Naive thymus-derived CD4-positive, alpha-beta T cell (primary cell): ENCODE measurements around the gene CRTC3. TPM values are rescaled to one million over a fixed set of nuclear protein-coding genes. Genes with fewer than 3 reads are reported as not detected.
"Not testable (repeated sequence)": the region's sequence is repeated elsewhere in the genome, so short reads cannot be mapped to it uniquely, and the experiment has no call there.

ENCODE experiments used
- ATAC-seq: fragments of 150-1000 bp; cut with Tn5 transposase; 2 replicates; pipeline ENCODE4 v1.10.0; 2021; ENCODE audit warnings: mild to moderate bottlenecking, moderate library complexity
- CTCF ChIA-PET: fragments of 350-600 bp; sonication (Branson Sonifier 250); formaldehyde crosslinking; loops from one replicate; lab custom pipeline; 2021; ENCODE audit warnings: antibody characterized with exemption; lab: Charles Lee
- POLR2A ChIA-PET: fragments of 350-600 bp; sonication (Branson Sonifier 250); formaldehyde crosslinking; loops from one replicate; lab custom pipeline; 2021; ENCODE audit warnings: antibody characterized with exemption, inconsistent platforms; lab: Charles Lee
- DNase-seq, 9 donors: peaks; one replicate each; pipeline versions ENCODE4 v3.0.0 to v3.0.0-alpha.2; 2020 to 2022; ENCODE audit warnings: mixed read lengths in 1 of 9
- H3K27ac ChIP-seq: one replicate; pipeline ENCODE4 v1.7.0; 2013; ENCODE audit warnings: mild to moderate bottlenecking, low read depth, low read length, moderate library complexity
- H3K27me3 ChIP-seq, 2 donors: one replicate each; pipeline ENCODE4 v1.7.0; 2013; ENCODE audit warnings: low read length in 2 of 2, mild to moderate bottlenecking in 2 of 2, moderate library complexity in 2 of 2; ENCODE audit not compliant: control insufficient read depth in 2 of 2, insufficient read depth in 2 of 2
- H3K36me3 ChIP-seq, 3 experiments: 1 replicate in 2 of 3; 2 replicates in 1 of 3; pipeline ENCODE4 v1.7.0; 2013; ENCODE audit warnings: low read length in 3 of 3, mild to moderate bottlenecking in 3 of 3, moderate library complexity in 1 of 3; ENCODE audit not compliant: insufficient read depth in 3 of 3, control insufficient read depth in 2 of 3
- H3K4me1 ChIP-seq, 2 donors: one replicate each; pipeline ENCODE4 v1.7.0; 2013; ENCODE audit warnings: low read length in 2 of 2, mild to moderate bottlenecking in 2 of 2, moderate library complexity in 1 of 2; ENCODE audit not compliant: control insufficient read depth in 2 of 2, insufficient read depth in 2 of 2
- H3K4me3 ChIP-seq: 2 replicates; pipeline ENCODE4 v1.7.0; 2013; ENCODE audit warnings: mild to moderate bottlenecking, low read length
- H3K9me3 ChIP-seq, 3 experiments: 1 replicate in 2 of 3; 2 replicates in 1 of 3; pipeline ENCODE4 v1.7.0; 2013; ENCODE audit warnings: low read length in 3 of 3; ENCODE audit not compliant: control insufficient read depth in 2 of 3
- H3K27ac Mint-ChIP-seq, 9 donors: one replicate each; pipeline ENCODE4 v1.8.0; 2020 to 2022; ENCODE audit warnings: mixed read lengths in 9 of 9, mild to moderate bottlenecking in 8 of 9, moderate library complexity in 5 of 9, inconsistent platforms in 2 of 9
- H3K27me3 Mint-ChIP-seq, 5 donors: one replicate each; pipeline ENCODE4 v1.8.0; 2021 to 2022; ENCODE audit warnings: mixed read lengths in 5 of 5, mild to moderate bottlenecking in 1 of 5
- H3K36me3 Mint-ChIP-seq, 5 donors: one replicate each; pipeline ENCODE4 v1.8.0; 2020 to 2022; ENCODE audit warnings: mixed read lengths in 5 of 5, mild to moderate bottlenecking in 3 of 5, inconsistent platforms in 1 of 5
- H3K4me1 Mint-ChIP-seq, 7 donors: one replicate each; pipeline ENCODE4 v1.8.0; 2020 to 2022; ENCODE audit warnings: mixed read lengths in 7 of 7, mild to moderate bottlenecking in 3 of 7, inconsistent platforms in 1 of 7
- H3K4me3 Mint-ChIP-seq, 10 donors: one replicate each; pipeline ENCODE4 v1.8.0; 2020 to 2022; ENCODE audit warnings: mild to moderate bottlenecking in 10 of 10, mixed read lengths in 10 of 10, moderate library complexity in 6 of 10, inconsistent platforms in 2 of 10
- H3K9me3 Mint-ChIP-seq, 11 donors: one replicate each; pipeline ENCODE4 v1.8.0; 2020 to 2022; ENCODE audit warnings: mixed read lengths in 11 of 11, mild to moderate bottlenecking in 4 of 11, inconsistent platforms in 1 of 11, moderate library complexity in 1 of 11
- intact Hi-C, 2 donors: fragments of 100-400 bp; cut with micrococcal nuclease; formaldehyde crosslinking; loops; one replicate each; pipeline ENCODE4 v1.15.1; 2023
- polyA plus RNA-seq, 2 donors: library from polyadenylated mRNA; unstranded; fragments of 300-500 nt; fragmentation: Illumina TruSeq; gene quantifications; one replicate each; pipeline ENCODE4 v1.2.3, GENCODE V29; 2021
- total RNA-seq, 6 experiments: library from RNA in 5 of 6; stranded (reverse) in 5 of 6; gene quantifications; 1 replicate in 5 of 6; 2 replicates in 1 of 6; pipeline ENCODE4 v1.2.3 and lab custom pipeline; 2021 to 2026

Gene CRTC3
- total and polyA plus RNA-seq, 7 experiments from 2014 or later, result 40.5 to 132 (median 106) TPM

- Mint-ChIP-seq H3K27ac (peak overlapping the region in 4 of 9 donors; percentile 41 to 92 (median 69)), H3K36me3 (peaks cover 0 to 21% (median 0%) of the 10 kb centered on the region in 5 donors), H3K27me3 (peaks cover 0 to 18% (median 12%) of the 10 kb centered on the region in 5 donors), H3K4me1 (peaks cover 44 to 79% (median 69%) of the 10 kb centered on the region in 7 donors), H3K4me3 (peak overlapping the region; percentile 74 to 90 (median 82))
- H3K9me3 ChIP-seq, H3K36me3 ChIP-seq, H3K27me3 ChIP-seq, H3K9me3 Mint-ChIP-seq, DNase-seq, ATAC-seq, H3K27ac ChIP-seq, H3K4me3 ChIP-seq, CTCF ChIA-PET: not testable (repeated sequence)
- POLR2A ChIA-PET, result interaction anchor here (0.7 to 2.5 kb wide), 5 partner anchors 13 to 153 kb away, joined by 3 to 8 read pairs (median 3); partner anchors contain the start of gene BLM
- intact Hi-C loops, result loop anchor here in 1 of 2 donors (5.0 kb wide), 1 partner anchor 153 kb away; no protein-coding TSS in a partner anchor
- peaks cover 24 to 36% of the 10 kb centered on the region in 2 donors for H3K4me1 ChIP-seq
These were observed 134.3 kb downstream of the CRTC3 start for GRCh38 chr15:90664081-90664461.

GRCh38 chr15:90664650-90665287 lies 135.0 kb downstream of the CRTC3 start:
- Histone ChIP-seq H3K4me1 (peaks cover 24 to 29% of the 10 kb centered on the region in 2 donors), H3K9me3 (no peaks in the 10 kb centered on the region), H3K27ac (peak overlapping the region; percentile 15), H3K36me3 (no peaks in the 10 kb centered on the region), H3K27me3 (no peaks in the 10 kb centered on the region), H3K4me3 (peak overlapping the region; percentile 58)
- Mint-ChIP-seq H3K4me1 (peaks cover 37 to 72% (median 62%) of the 10 kb centered on the region in 7 donors), H3K27ac (peak overlapping the region in 8 of 9 donors; percentile 41 to 92 (median 76)), H3K27me3 (peaks cover 0 to 13% (median 11%) of the 10 kb centered on the region in 5 donors), H3K9me3 (peaks cover 0 to 2% (median 0%) of the 10 kb centered on the region in 11 donors), H3K4me3 (peak overlapping the region; percentile 74 to 90 (median 82)), H3K36me3 (peaks cover 0 to 20% (median 0%) of the 10 kb centered on the region in 5 donors)
- DNase-seq (no peak), ATAC-seq (peak; percentile 15)
- POLR2A ChIA-PET, result interaction anchor here (0.8 to 2.5 kb wide), 5 partner anchors 12 to 267 kb away, joined by 3 to 8 read pairs (median 3); partner anchors contain the start of gene BLM
- intact Hi-C loops, result loop anchor here (1.0 to 5.0 kb wide), 2 partner anchors 14 to 153 kb away; no protein-coding TSS in a partner anchor
- CTCF ChIA-PET, result interaction anchor here (0.6 kb wide), 1 partner anchor 8 kb away, joined by 3 read pairs; no protein-coding TSS in a partner anchor

GRCh38 chr15:90665288-90666134 lies 135.8 kb downstream of the CRTC3 start:
- CTCF ChIA-PET, result no interaction called here

GRCh38 chr15:90666135-90666909 lies 136.6 kb downstream of the CRTC3 start:
- H3K4me3 ChIP-seq, result peak overlapping the region; percentile 58

More at GRCh38 chr15:90665288-90666134, 135.8 kb downstream of the CRTC3 start:
- H3K27me3 ChIP-seq, result no peaks in the 10 kb centered on the region
- no peaks in the 10 kb centered on the region for H3K36me3 ChIP-seq
- peak overlapping the region; percentile 58 for H3K4me3 ChIP-seq
- peak overlapping the region in 8 of 9 donors; percentile 41 to 93 (median 70) for H3K27ac Mint-ChIP-seq
- intact Hi-C loops, result loop anchor here in 1 of 2 donors (1.0 kb wide), 1 partner anchor 13 kb away; no protein-coding TSS in a partner anchor
- peak overlapping the region; percentile 77 to 90 (median 84) for H3K4me3 Mint-ChIP-seq
- ATAC-seq (peak; percentile 60), DNase-seq (peak in 8 of 9 donors; percentile 12 to 67 (median 38))
- peak overlapping the region; percentile 15 for H3K27ac ChIP-seq
- peaks cover 0 to 13% (median 10%) of the 10 kb centered on the region in 5 donors for H3K27me3 Mint-ChIP-seq
- peaks cover 31 to 68% (median 55%) of the 10 kb centered on the region in 7 donors for H3K4me1 Mint-ChIP-seq
- H3K9me3 ChIP-seq, result no peaks in the 10 kb centered on the region
- POLR2A ChIA-PET, result interaction anchor here (1.0 to 2.5 kb wide), 5 partner anchors 13 to 266 kb away, joined by 3 to 8 read pairs (median 3); partner anchors contain the start of gene BLM
- H3K36me3 Mint-ChIP-seq, result peaks cover 0 to 23% (median 0%) of the 10 kb centered on the region in 5 donors
- peaks cover 0 to 2% (median 0%) of the 10 kb centered on the region in 11 donors for H3K9me3 Mint-ChIP-seq
- peaks cover 18 to 22% of the 10 kb centered on the region in 2 donors for H3K4me1 ChIP-seq

GRCh38 chr15:90667073-90667754 lies 137.5 kb downstream of the CRTC3 start:
- ChIA-PET CTCF (no interaction called here), POLR2A (interaction anchor here (0.6 to 3.7 kb wide), 2 partner anchors 11 to 263 kb away, joined by 3 to 11 read pairs; no protein-coding TSS in a partner anchor)
- H3K9me3 Mint-ChIP-seq, result no peaks in the 10 kb centered on the region
- Histone ChIP-seq H3K27me3 (no peaks in the 10 kb centered on the region), H3K27ac (no peak overlapping the region), H3K4me3 (no peak overlapping the region), H3K36me3 (no peaks in the 10 kb centered on the region), H3K4me1 (peaks cover 2 to 9% of the 10 kb centered on the region in 2 donors), H3K9me3 (no peaks in the 10 kb centered on the region)
- no peak for DNase-seq
- peaks cover 0 to 13% (median 6%) of the 10 kb centered on the region in 5 donors for H3K27me3 Mint-ChIP-seq
- H3K27ac Mint-ChIP-seq, result peak overlapping the region in 5 of 9 donors; percentile 15 to 81 (median 42)
- H3K36me3 Mint-ChIP-seq, result peaks cover 0 to 20% (median 0%) of the 10 kb centered on the region in 5 donors
- peak overlapping the region; percentile 5 to 90 (median 62) for H3K4me3 Mint-ChIP-seq
- ATAC-seq, result no peak
- intact Hi-C loops, result no loop called here
- H3K4me1 Mint-ChIP-seq, result peaks cover 14 to 54% (median 39%) of the 10 kb centered on the region in 7 donors

More at GRCh38 chr15:90666135-90666909, 136.6 kb downstream of the CRTC3 start:
- Histone ChIP-seq H3K36me3 (no peaks in the 10 kb centered on the region), H3K9me3 (no peaks in the 10 kb centered on the region), H3K4me1 (peaks cover 11 to 16% of the 10 kb centered on the region in 2 donors), H3K27me3 (no peaks in the 10 kb centered on the region), H3K27ac (no peak overlapping the region)
- peaks cover 0 to 23% (median 0%) of the 10 kb centered on the region in 5 donors for H3K36me3 Mint-ChIP-seq
- DNase-seq, result no peak
- ATAC-seq, result no peak
- H3K27ac Mint-ChIP-seq, result peak overlapping the region; percentile 35 to 93 (median 71)
- peaks cover 0 to 2% (median 0%) of the 10 kb centered on the region in 11 donors for H3K9me3 Mint-ChIP-seq
- H3K27me3 Mint-ChIP-seq, result peaks cover 0 to 13% (median 6%) of the 10 kb centered on the region in 5 donors
- ChIA-PET CTCF (no interaction called here), POLR2A (interaction anchor here (1.0 kb wide), 2 partner anchors 12 to 16 kb away, joined by 3 to 4 read pairs; no protein-coding TSS in a partner anchor)
- intact Hi-C loops, result no loop called here
- peaks cover 23 to 61% (median 47%) of the 10 kb centered on the region in 7 donors for H3K4me1 Mint-ChIP-seq
- peak overlapping the region; percentile 77 to 90 (median 84) for H3K4me3 Mint-ChIP-seq
